Measurements from ENCODE around the gene PPP2R5A. TPM values are rescaled to one million over a fixed set of nuclear protein-coding genes. Genes with fewer than 3 reads are reported as not detected.

PPP2R5A gene
- total and polyA plus RNA-seq, 2 of the 13 experiments (the other 11 are each of a cell fraction or from before 2014, with no cell fraction given), result 22.0 to 31.4 TPM

DNA sequence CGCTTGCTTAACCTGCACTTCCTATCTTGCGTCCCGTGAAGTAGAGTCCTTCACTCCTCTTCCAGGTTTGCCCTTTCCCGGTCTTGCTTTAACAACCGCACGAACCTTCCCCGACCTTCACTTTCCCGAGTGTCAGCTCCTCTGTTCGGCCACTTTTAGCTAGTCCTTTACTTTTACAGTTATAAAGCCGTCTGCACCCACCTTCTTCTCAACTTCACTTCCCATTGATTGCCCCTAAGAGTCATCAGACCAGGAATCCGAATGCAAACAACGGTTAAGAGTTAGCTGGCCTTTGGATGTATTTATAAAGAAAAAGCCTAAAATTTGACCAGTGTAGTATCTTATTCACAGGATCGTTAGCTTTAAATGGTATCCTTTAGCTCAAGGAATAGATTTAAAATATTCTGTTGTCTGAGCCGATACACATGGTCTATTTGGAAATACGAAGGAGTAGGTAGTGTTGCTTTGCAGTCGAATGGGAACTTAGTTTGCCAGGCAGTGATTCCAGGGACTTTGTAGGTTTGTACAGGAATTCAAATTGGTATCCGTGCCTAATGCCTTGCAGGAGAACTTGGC lies 1.4 kb downstream of the PPP2R5A start (continued):
- TF ChIP-seq EEA1 (CRISPR knock-in tag; IDR thresholded peaks at IDR 0.05; ENCODE audit: borderline replicate concordance) (no peak), ATF7-NPFF (CRISPR knock-in tag; IDR thresholded peaks at IDR 0.05; ENCODE audit: low read depth) (no peak), MAFK (conservative IDR thresholded peaks at IDR 0.05 in 1 of 2, IDR thresholded peaks at IDR 0.05 in 1 of 2; ENCODE audit: low read length in 2 of 2) (no peak), HNF4A (CRISPR knock-in tag; IDR thresholded peaks at IDR 0.05) (no peak), RARA (CRISPR knock-in tag; IDR thresholded peaks at IDR 0.05) (no peak), CAMTA2 (CRISPR knock-in tag; IDR thresholded peaks at IDR 0.05; ENCODE audit: borderline replicate concordance) (no peak), ARID2 (CRISPR knock-in tag; IDR thresholded peaks at IDR 0.05; ENCODE audit: borderline replicate concordance) (0 out of 2 replicates have a peak, but pooled peaks have one; percentile 40), HOXA3 (CRISPR knock-in tag; IDR thresholded peaks at IDR 0.05) (no peak), GLI4 (CRISPR knock-in tag; IDR thresholded peaks at IDR 0.05; ENCODE audit: borderline replicate concordance) (no peak), TAF1 (CRISPR knock-in tag; IDR thresholded peaks at IDR 0.05) (no peak), HOXA5 (CRISPR knock-in tag; IDR thresholded peaks at IDR 0.05) (no peak), ZNF777 (CRISPR knock-in tag; IDR thresholded peaks at IDR 0.05) (no peak), MIXL1 (CRISPR knock-in tag; IDR thresholded peaks at IDR 0.05) (no peak), ZNF776 (CRISPR knock-in tag; IDR thresholded peaks at IDR 0.05) (no peak), ZNF558 (CRISPR knock-in tag; IDR thresholded peaks at IDR 0.05; ENCODE audit: borderline replicate concordance) (no peak), KDM5A (IDR thresholded peaks at IDR 0.05; ENCODE audit: borderline replicate concordance, low read length) (0 out of 2 replicates have a peak, but pooled peaks have one; percentile 34)
- TF ChIP-seq, protein P1, sequence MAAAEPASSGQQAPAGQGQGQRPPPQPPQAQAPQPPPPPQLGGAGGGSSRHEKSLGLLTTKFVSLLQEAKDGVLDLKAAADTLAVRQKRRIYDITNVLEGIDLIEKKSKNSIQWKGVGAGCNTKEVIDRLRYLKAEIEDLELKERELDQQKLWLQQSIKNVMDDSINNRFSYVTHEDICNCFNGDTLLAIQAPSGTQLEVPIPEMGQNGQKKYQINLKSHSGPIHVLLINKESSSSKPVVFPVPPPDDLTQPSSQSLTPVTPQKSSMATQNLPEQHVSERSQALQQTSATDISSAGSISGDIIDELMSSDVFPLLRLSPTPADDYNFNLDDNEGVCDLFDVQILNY (CRISPR knock-in tag; conservative IDR thresholded peaks at IDR 0.05), result no peak
- TF ChIP-seq, protein P2, sequence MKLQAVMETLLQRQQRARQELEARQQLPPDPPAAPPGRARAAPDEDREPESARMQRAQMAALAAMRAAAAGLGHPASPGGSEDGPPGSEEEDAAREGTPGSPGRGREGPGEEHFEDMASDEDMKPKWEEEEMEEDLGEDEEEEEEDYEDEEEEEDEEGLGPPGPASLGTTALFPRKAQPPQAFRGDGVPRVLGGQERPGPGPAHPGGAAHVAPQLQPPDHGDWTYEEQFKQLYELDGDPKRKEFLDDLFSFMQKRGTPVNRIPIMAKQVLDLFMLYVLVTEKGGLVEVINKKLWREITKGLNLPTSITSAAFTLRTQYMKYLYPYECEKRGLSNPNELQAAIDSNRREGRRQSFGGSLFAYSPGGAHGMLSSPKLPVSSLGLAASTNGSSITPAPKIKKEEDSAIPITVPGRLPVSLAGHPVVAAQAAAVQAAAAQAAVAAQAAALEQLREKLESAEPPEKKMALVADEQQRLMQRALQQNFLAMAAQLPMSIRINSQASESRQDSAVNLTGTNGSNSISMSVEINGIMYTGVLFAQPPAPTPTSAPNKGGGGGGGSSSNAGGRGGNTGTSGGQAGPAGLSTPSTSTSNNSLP (IDR thresholded peaks at IDR 0.05; ENCODE audit: low read depth, low read length), result no peak
- TF ChIP-seq, protein P3, sequence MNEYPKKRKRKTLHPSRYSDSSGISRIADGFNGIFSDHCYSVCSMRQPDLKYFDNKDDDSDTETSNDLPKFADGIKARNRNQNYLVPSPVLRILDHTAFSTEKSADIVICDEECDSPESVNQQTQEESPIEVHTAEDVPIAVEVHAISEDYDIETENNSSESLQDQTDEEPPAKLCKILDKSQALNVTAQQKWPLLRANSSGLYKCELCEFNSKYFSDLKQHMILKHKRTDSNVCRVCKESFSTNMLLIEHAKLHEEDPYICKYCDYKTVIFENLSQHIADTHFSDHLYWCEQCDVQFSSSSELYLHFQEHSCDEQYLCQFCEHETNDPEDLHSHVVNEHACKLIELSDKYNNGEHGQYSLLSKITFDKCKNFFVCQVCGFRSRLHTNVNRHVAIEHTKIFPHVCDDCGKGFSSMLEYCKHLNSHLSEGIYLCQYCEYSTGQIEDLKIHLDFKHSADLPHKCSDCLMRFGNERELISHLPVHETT (CRISPR knock-in tag; conservative IDR thresholded peaks at IDR 0.05), result no peak
- TF ChIP-seq, protein P4, sequence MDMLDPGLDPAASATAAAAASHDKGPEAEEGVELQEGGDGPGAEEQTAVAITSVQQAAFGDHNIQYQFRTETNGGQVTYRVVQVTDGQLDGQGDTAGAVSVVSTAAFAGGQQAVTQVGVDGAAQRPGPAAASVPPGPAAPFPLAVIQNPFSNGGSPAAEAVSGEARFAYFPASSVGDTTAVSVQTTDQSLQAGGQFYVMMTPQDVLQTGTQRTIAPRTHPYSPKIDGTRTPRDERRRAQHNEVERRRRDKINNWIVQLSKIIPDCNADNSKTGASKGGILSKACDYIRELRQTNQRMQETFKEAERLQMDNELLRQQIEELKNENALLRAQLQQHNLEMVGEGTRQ (IDR thresholded peaks at IDR 0.05; ENCODE audit: low read depth, low read length), result no peak
- TF ChIP-seq, protein P4 (CRISPR knock-in tag; IDR thresholded peaks at IDR 0.05; ENCODE audit: borderline replicate concordance), result no peak
- TF ChIP-seq, protein P5, sequence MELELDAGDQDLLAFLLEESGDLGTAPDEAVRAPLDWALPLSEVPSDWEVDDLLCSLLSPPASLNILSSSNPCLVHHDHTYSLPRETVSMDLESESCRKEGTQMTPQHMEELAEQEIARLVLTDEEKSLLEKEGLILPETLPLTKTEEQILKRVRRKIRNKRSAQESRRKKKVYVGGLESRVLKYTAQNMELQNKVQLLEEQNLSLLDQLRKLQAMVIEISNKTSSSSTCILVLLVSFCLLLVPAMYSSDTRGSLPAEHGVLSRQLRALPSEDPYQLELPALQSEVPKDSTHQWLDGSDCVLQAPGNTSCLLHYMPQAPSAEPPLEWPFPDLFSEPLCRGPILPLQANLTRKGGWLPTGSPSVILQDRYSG (CRISPR knock-in tag; IDR thresholded peaks at IDR 0.05), result no peak

Data from HepG2 (cell line).